Stimulated activated CD4-positive, alpha-beta T cell treated with anti-CD3 and anti-CD28 coated beads, TNF-alpha, amount 100 ng/mL, for 1 hour (primary cell): ENCODE measurements around the gene CPED1.

Experiments
- DNase-seq, 3 donors: peaks; one replicate each; pipeline ENCODE4 v3.0.0-alpha.2; 2020; ENCODE audit warnings: low read depth in 3 of 3, low spot score in 1 of 3

The CPED1 gene

DNA sequence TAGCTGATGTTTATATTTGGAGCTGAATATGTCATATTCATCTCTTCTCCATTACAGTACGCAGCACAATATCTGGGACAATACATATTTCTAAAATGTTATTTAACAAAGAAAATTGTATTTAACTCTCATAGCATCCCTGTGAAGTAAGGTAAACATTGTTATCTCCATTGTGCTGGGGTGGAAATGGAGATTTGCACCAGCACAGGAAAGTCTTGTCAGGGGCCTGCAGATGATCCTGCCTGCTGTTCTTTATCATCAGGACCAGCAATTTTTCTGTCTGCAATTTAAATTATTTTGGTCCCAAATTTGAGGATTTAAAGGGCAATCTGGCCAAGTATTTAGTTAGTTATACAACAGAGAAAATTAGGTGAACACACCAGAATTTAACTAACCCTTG, 144.4 kb downstream of the CPED1 start:
- no peak for DNase-seq

DNA sequence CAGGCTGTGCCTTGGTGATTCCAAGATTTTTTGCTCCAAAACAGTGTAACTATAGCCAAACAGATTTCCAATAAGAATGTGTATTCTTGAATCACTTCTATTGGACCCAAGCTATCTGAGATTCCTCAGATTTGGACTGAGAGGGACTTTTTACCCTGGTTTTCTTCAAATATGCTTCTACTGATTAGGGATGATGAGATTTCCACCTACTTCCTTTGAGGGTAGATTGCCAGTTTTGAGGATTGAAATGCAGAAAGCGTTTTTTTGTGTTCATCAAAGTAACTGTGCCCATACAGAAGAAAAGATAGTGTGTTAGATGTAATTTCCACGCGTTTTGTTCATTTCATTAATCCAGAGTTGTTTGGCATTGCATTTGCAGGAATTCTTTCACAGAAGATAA, 144.9 kb downstream of the CPED1 start:
- no peak for DNase-seq

DNA sequence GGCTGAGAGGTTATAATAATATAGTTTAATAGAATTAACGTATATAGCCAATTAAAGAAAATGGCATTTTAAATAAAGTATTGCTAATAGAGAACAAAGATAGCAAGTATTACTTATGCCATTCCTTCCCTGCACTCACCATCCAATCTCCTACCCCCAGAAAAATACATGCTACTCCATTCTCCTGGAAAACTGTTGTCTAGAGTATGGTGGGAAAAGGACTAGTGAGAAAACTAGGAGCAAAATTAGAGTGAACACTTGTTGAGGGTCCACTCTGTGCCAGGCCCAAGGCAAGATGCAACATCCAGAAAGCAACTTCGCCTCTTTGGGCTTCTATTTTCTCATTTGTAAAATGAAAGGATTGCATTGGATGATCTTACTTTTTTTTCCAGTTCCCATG, 149.1 kb downstream of the CPED1 start:
- no peak for DNase-seq

DNA sequence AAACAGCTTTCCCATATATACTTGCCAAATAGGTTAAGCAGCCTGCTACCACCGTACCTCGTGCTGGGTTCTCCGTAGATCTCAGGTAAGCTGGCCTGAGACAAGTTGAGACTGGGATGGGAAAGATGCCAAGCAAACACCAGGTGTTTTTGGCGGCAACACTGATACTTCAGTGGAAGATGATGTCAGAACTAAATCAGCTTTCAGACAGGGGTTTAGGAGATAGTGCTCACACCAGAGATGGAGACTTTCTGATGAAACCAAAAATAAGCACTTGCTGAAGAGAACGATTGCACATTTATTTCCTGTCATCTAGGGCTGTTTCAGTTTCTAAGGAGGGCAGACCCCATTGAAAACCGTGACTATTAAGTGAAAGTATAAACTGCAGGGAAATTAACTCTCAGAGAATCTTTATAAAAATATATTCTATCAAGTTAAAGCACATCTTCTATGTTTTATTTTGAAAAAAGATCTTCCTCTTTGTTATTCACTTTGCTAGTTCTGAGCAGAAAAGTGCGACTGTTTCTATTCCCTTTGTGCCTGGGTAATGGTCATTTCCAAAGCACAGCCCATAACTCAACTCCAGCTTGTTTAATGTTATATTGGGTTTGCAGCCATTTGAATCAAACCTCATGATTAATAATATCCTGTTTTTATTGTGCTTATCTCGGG, 149.9 kb downstream of the CPED1 start:
- DNase-seq, result no peak

DNA sequence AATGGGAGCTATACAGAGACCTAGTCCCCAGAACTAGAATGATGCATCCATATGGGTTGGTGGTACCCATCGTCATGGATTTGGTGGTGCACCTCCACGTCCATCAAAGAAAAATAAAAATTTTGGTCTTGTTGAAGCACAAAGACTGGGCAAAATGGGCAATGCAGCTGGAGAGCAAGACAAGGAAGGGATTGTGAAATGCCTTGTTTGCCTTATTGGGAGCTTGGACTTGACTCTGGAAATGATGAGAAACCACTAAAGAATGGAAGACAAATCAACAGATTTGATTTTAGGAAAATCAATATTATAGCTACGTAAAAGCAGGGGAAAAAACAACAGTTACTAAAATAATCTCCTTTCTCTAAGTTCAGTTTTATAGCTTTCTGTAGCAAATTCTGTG, 150.9 kb downstream of the CPED1 start:
- no peak for DNase-seq

DNA sequence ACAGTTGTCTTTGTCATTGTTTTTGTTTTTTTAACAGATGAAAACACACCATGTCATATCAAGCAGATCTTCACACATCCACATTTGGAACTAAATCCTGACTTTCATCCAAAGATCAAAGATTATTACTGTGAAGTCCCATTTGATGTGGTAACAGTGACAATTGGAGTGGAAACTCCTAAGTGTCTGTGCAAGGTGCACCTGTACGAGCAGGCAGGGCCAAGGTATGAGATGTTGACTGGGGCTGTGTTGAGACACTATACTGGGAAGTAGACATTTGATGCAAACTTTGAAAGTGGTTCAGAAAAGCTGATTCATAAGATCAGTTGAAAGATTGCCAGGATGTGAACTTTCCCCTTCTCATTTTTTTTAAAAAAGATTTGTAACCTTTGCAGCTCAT, 152.3 kb downstream of the CPED1 start:
- DNase-seq, result no peak

DNA sequence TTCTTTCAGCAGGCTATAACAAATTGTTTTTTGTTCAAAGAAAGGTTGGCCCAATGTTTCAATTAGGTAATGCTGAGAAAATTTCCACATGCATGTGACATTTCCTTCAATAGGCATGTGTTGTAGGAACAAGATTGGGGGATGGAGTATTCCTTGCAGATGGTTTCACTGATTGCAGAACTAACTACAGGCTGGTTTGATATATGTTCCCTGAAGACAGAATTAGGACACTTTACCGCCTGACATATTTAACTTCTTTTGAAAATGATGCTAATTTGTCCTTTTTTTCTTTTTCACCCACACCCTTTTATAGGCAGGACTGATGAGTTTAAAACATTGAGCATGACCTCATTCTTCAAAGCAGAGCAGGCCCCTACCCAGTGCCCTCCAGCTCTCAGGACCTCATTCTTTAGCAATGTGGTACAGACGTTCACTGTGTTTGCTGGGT, 163.3 kb downstream of the CPED1 start:
- no peak for DNase-seq

DNA sequence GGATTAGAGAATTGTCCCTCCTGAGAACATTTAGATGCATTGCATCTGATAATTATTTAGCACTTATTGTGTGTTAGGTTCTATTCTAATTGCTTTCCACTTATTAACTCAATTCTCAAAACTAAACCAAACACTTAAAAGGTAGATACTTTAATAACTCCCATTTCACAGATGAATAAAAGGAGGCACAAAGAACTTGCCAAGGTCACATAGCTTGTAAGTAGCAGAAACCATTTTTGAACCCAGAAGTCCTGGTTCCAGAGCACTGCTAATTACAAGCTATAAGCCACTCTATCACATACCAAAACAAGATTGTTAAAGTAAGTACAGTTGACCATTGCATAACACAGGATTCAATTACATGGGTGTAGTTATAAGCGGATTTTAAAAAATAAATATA, 164.9 kb downstream of the CPED1 start:
- DNase-seq, result no peak

DNA sequence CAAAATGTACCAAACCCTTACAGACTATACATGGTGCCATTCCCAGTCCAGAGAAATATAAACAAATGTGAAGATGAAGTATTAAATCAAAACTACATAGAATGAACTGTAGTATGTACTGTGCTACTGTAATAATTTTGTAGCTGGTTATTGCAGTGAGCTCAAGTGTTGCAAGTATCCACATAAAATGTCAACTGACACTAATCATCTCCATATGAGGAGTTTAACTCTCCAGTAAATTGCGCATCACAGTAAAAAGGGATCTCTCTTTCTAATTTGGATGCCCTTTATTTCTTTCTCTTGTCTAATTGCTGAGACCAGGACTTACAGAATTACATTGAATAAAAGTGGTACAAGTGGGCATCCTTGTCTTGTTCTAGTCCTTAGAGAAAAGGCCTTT, 165.5 kb downstream of the CPED1 start:
- no peak for DNase-seq

DNA sequence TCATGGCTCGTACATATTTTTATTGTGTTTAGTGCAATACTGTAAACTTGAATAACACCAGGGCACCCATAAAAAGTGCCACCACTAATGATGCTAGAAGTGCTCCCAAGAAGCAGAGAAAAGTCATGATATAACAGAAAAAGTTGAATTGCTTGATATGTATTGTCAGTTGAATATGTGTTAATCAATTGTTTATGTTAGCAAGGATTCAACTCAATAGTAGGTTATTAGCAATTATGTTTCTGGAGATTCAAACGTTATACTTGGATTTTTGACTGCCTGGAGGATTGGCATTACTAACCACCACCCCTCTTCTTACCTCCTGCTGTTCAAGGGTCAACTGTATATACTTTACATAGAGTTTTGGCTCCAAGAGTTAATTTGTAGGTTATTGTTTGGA, 168.3 kb downstream of the CPED1 start:
- no peak for DNase-seq

DNA sequence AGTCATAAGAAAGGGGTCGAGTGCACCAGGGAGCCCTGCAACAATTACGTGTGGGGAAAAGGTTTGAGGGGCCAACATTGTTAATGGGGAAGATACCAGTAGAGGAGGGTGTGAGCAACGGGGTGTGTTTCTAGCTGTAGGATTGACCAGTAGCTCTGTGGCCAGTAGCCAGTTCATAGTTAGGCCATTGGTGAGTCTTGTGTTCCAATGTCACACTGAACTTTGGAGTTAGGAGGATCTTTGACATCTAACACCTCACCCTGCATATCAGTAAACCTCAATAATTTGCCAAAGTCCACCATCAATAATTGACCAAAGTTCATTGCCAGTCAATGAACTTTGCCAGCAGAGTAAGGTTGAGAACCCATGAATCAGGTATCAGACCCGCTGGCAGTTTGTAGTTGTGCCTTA, 168.8 kb downstream of the CPED1 start:
- DNase-seq, result no peak

DNA sequence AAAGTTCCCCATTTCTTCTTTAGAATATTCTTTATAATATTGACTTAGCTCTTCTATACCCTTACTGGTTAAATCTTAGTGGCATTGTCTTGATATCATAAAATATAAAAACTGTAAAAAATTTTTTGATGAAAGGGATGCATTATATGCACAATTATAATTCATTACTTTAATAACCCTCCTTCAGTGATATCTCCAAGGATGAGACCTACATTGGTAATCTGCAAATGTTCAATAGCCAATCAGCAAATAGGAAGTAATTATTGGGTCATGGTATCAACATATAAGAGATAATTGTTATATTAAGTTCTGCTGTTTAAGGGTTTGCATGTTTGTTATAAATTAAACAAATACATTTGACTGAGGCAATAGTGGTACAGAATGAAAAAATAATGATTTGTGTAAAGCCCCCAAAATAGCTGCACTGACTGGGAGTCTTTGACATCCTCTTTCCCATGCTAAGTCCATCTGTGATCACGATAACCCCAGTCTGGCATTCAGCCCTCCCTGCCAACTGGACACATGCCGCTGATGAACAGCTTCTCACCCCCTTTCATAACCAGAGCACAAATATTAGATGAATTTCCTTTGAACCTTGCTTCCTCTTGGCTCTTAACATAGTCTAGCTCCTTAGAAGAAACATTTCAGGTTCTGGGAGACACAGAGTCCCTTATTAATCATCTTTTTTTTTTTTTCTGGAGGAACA, 169.5 kb downstream of the CPED1 start:
- DNase-seq, result no peak

DNA sequence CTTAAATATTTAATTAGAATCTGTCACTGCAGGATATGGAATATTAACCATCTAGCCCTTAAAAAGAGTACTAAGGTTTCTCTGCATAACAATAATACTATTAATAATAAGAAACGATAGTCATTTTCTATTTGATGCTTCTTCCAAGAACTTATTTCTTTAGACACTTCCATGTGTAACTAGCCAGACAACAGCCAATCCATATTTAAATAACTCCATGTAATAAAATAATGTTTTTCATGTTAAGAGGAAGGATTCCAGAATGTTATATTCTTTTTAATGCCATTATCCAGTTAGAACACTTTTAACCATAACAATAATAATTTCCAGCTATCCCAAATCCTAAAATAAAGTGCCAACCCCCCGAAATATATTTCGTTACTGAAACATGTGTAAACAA, 170.2 kb downstream of the CPED1 start:
- DNase-seq, result no peak

DNA sequence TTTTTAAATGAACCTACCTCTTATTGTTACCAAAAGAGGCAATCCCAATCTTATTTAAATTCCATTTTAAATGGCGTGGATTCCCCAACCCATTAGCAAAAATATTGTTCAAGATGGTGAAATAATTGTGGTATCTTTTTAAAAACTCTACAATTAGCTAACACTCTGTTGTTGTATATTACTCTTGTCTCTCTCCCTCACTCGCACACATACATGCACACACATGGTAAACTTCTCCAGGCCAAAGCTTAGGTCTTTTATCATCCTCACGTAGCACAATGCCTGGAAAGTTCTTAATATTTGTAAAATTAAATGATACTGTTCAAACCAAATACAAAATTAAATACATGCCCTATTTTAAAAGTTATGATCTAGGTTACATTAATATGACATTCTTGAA, 171.0 kb downstream of the CPED1 start:
- DNase-seq, result no peak

DNA sequence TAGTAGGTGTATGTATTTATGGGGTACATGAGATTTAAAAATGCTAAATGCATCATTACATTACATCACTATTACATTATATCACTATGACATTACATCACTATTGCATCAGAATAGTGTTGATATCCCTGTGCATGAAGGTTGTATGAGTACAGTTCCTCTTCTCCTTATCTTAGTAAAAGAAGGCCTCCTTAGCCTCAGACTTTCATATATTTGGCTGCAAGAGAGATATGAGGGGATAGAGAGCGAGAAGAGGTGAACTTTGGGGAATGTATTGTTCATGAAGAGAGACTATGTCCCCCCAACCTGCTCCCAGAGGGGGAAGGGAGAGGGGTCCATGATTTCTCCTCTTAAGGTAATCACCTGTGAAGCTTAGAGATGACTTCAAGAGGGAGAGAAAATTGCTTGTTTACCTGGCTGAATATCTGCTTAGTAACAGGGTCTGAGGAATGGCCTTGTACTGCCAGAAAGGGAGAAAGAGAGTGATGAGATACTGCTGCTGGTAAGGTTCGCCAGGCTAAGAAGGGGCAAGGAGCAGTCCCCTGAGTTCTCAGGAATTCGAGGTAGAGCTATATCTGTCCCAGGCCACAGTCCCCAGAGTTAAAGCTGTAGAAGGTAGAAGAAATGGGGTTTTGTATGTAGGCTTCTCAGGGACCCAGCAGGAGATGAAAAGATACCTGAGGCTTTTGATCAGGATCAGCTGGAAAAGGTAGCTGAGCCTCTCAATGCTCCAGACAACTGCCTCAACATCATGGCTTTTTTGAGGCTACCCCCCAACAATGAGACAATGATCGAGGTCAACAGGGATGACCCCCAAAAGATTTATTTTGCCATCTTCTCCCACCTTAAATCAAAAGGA, 171.9 kb downstream of the CPED1 start:
- no peak for DNase-seq

DNA sequence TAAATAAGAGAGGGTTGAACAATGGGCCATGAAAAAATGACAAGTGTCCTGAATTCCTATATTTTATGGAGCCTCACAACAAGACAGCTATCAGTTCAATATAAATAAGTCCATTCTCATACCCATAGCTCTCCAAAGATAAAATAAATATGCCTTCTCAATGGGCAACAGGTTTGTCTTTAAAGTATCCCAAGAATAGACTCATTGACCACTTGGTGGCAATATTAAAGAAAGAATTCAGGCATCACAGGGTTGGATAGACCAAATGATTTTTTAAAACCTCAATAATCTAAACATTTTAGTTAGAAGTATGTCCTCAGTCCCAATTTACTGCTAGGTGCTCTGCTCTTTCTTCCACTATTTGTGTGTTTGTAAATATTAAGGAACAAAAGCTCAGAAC, 175.2 kb downstream of the CPED1 start:
- no peak for DNase-seq

DNA sequence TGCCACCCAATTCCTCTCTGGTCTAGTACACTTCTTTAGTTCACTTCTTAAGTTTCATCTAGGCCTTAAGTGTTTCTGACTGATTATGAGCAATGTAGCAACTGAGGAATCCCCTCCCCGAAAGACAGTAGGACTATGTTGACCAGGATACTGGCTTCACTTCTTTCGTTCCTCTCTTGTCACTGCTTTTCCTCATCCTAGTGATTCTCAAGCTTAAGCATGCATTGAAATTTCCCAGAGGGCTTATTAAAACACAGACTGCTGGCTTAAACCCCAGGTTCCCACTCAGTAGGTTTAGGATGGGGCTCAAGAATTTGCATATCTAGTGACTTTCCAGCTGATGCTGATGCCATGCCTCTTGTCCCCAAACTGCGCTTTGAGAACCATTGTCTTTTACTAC, 175.7 kb downstream of the CPED1 start:
- no peak for DNase-seq

DNA sequence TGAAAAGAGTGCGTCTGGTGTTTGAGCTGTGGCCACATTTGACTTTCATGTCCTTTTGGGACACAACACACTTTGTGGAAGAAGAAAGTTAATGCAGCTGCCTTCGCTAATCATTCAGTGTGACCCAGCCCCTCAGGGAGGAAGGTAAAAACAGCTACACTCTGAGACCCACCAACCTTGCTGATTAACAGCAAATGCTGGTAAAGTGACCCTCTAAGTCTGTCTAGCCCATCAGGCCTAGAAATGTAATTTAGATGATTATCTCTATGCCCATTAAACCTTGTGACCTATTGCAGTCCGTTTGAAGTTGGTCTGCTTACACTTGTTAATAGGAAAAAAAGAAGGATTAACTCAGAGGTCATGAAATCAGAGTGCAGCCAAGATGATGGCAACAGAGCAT, 178.4 kb downstream of the CPED1 start:
- DNase-seq, result no peak

DNA sequence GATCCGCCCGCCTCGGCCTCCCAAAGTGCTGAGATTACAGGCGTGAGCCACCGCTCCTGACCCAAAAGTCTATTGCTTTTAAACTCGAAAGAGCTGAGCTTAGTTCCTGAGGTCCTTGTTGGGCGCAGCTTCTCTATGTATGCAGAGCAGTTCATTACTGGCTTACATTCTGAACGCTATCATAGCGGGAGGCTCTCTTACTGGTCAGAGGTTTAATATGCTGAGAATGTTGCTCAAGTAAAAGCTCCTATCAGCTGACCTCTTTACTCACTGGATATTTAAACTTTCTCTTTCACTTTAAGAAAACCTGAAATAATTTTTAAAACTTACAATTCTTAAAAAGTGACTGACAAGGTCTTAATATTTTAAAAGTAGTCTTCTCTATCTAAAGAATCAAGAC, 179.5 kb downstream of the CPED1 start:
- no peak for DNase-seq

DNA sequence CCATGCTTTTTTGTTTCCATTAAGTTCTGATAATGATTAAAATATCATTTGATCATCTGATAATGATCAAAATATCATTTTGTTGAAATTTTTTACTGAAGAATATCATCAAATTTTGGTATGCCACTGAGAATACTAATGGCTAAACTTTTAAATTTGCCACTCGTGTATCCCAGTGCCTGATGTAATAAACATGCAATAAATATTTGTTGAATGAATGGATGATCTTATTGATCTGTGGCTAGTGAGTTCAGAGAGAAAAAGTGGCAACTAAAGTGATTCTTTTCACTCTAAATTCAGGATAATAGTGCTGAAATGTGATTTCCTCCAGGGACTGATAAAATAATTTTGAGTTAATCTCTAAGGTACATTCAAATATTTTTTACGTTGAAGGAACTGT, 181.0 kb downstream of the CPED1 start:
- no peak for DNase-seq

DNA sequence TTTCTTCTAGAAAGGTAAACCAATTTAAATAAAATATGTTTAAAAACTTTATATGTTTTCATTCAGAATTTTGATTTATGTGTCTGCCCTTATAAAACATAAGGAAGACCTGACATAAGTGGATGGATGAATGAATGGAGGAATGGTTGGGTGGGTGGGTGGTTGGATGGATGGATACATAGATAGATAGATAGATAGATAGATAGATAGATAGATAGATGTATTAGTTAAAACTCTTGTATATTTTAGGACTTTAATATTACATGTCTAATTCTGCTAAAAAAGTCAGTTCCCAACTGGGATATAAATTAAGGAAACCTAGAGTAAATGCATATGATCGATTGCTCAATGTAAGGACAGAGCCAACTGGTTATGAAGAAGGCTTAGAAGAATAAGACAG, 184.0 kb downstream of the CPED1 start:
- DNase-seq, result no peak

DNA sequence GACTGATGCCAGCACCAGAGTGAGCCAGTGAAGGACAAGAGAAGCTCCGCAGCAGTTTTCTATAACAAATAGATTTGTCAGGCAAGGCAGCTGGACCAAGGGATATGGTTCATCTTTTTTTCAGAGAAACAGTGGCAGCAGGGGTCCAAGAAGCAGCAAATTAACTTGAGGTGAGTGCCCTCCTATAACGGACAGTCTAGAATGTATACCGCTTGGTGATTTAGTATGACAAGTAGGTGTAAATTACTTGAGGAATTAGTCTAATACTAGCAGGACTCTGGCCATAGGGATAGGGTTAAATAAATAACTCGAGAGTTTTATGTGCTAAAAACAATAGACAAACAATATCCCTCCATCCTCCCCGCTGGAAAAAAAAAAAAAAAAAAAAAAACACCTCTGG, 187.3 kb downstream of the CPED1 start:
- DNase-seq, result no peak
